HL-60 (cell line): ENCODE data around the gene GOLIM4.

Experiments used
- DNase-seq, 2 experiments: peaks; one replicate each; pipeline ENCODE4 v3.0.0-alpha.2; 2010 to 2020; ENCODE audit warnings: low read depth in 1 of 2, low spot score in 1 of 2
- H3K27ac ChIP-seq: fragments of 250-450 bp; sonication (Bioruptor Pico); replicated peaks from 2 replicates; pipeline ENCODE4 v1.5.1; 2020; ENCODE audit warnings: mild to moderate bottlenecking, moderate library complexity
- H3K27me3 ChIP-seq: fragments of 250-450 bp; sonication (Bioruptor Pico); 2 replicates; pipeline ENCODE4 v1.5.1; 2021; ENCODE audit warnings: mild to moderate bottlenecking, moderate library complexity; ENCODE audit not compliant: insufficient read depth, poor library complexity, severe bottlenecking
- H3K4me3 ChIP-seq: replicated peaks from 2 replicates; pipeline ENCODE4 v1.5.1; 2011; ENCODE audit warnings: mild to moderate bottlenecking, control low read depth, low read length; ENCODE audit not compliant: insufficient read depth
- GABPA ChIP-seq: IDR thresholded peaks from 2 replicates; pipeline ENCODE4 v1.6.1; 2012; ENCODE audit warnings: low read depth
- POLR2AphosphoS5 ChIP-seq: IDR thresholded peaks from 2 replicates; pipeline ENCODE4 v1.6.1; 2012; ENCODE audit warnings: low read depth
- SPI1 ChIP-seq: IDR thresholded peaks from 2 replicates; pipeline ENCODE4 v1.6.1; 2012; ENCODE audit warnings: low read depth, mild to moderate bottlenecking, borderline replicate concordance
- TF ChIP-seq, protein P1 (sequence below): IDR thresholded peaks from 2 replicates; pipeline ENCODE4 v1.6.1; 2012; ENCODE audit warnings: low read depth; ENCODE audit not compliant: insufficient replicate concordance
- TF ChIP-seq, protein P2 (sequence below): IDR thresholded peaks from one replicate; pipeline ENCODE4 v1.5.1; 2011; ENCODE audit warnings: low read length, control low read depth, inconsistent platforms; ENCODE audit not compliant: insufficient read depth

The GOLIM4 gene

DNA sequence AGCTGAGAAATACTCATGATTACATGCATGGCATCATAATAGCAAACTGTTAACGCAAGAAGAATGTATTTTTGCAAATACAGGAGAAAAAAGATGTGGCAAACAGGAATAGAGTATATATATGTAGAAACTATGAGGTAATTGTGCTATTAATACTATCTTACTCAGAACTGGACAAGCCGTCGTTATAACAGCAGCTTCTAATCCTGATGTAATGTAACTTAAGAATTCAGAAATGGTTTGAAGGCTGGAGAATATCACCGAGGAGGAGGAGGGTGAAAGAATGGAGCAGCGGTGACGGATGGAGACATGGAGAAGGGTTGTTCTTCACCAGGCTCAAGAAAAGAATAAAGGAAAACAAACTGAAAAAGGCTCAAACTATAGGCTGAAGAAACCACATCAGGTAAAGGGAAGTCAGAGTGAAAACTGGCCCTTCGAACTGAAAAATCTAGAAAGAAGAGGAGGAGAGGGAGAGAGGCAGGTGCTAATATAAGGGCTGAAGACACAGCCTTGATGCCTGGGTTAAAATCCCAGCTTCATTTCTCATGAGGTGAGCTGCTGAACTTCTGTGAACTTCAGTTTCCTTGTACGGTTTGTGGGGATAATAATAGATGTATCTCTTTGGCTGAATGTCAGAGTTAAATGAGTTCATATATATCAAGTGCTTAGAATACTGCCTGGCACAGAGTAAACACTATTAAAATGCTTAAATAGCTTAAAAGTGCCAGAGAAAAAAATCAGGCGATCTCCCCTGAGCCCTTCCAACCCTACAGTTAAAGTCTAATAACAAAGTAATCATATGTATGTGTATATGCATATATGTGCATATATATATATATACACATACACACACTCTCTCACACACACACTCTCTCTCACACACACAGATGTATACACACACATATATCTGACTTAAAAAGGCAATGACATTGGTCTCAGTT, 43.9 kb downstream of the GOLIM4 start:
- DNase-seq, result no peak
- H3K27me3 ChIP-seq, result no peaks in the 10 kb centered on the region
- no peak overlapping the region for H3K4me3 ChIP-seq
- TF ChIP-seq POLR2AphosphoS5 (no peak), GABPA (no peak), SPI1 (no peak)
- TF ChIP-seq, protein P1, sequence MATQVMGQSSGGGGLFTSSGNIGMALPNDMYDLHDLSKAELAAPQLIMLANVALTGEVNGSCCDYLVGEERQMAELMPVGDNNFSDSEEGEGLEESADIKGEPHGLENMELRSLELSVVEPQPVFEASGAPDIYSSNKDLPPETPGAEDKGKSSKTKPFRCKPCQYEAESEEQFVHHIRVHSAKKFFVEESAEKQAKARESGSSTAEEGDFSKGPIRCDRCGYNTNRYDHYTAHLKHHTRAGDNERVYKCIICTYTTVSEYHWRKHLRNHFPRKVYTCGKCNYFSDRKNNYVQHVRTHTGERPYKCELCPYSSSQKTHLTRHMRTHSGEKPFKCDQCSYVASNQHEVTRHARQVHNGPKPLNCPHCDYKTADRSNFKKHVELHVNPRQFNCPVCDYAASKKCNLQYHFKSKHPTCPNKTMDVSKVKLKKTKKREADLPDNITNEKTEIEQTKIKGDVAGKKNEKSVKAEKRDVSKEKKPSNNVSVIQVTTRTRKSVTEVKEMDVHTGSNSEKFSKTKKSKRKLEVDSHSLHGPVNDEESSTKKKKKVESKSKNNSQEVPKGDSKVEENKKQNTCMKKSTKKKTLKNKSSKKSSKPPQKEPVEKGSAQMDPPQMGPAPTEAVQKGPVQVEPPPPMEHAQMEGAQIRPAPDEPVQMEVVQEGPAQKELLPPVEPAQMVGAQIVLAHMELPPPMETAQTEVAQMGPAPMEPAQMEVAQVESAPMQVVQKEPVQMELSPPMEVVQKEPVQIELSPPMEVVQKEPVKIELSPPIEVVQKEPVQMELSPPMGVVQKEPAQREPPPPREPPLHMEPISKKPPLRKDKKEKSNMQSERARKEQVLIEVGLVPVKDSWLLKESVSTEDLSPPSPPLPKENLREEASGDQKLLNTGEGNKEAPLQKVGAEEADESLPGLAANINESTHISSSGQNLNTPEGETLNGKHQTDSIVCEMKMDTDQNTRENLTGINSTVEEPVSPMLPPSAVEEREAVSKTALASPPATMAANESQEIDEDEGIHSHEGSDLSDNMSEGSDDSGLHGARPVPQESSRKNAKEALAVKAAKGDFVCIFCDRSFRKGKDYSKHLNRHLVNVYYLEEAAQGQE, result no peak
- no peak overlapping the region for H3K27ac ChIP-seq

DNA sequence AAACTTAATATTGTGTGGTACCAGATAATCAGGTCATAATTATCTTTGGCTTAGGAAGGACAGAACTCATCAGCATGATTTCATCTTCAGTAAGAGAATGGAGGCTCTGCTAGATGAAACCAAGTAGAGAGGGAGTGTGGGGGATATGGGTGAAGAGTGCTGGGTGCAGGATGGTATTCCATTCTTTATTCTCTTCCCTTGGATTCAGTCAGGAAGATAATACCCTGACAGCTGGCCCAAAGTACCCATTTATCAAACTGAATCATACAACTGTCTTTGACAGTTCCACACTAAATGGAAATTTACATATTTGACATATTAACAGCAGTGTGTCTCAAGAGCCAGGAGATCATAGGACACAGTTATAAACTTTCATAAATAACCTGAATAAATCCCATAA, 44.7 kb downstream of the GOLIM4 start:
- no peaks in the 10 kb centered on the region for H3K27me3 ChIP-seq
- no peak overlapping the region for H3K27ac ChIP-seq
- DNase-seq, result no peak
- TF ChIP-seq SPI1 (no peak), GABPA (no peak), POLR2AphosphoS5 (no peak)
- TF ChIP-seq, protein P1, result no peak
- TF ChIP-seq, protein P2, sequence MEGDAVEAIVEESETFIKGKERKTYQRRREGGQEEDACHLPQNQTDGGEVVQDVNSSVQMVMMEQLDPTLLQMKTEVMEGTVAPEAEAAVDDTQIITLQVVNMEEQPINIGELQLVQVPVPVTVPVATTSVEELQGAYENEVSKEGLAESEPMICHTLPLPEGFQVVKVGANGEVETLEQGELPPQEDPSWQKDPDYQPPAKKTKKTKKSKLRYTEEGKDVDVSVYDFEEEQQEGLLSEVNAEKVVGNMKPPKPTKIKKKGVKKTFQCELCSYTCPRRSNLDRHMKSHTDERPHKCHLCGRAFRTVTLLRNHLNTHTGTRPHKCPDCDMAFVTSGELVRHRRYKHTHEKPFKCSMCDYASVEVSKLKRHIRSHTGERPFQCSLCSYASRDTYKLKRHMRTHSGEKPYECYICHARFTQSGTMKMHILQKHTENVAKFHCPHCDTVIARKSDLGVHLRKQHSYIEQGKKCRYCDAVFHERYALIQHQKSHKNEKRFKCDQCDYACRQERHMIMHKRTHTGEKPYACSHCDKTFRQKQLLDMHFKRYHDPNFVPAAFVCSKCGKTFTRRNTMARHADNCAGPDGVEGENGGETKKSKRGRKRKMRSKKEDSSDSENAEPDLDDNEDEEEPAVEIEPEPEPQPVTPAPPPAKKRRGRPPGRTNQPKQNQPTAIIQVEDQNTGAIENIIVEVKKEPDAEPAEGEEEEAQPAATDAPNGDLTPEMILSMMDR, result no peak
- H3K4me3 ChIP-seq, result no peak overlapping the region

DNA sequence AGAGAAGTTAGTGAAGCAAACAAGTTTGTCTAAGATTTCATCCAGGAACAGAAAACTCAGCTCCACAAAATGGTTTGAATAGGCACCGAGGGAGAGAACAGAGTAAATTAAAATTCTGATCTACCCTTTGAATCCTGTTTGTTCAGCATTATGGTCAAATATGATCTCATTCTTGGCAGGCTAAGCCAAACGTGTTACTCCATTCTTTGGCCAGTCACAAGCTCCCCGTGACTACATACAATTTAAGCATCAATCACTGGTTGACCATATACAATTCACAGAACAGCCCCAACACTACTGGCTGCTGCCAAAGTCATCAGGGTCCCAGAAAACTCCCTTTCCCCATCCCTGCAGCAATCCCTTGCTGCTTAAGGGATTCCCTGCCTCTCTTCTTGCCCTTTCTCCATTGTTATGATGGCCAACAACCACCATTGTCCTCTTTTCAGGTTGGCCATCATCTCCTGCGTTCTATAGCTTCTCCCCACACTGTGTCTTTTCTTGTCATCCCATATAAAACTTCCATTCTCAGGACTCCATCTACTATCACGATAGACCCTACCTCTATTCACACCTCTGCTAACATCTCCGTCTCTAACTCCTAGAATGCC, 46.3 kb downstream of the GOLIM4 start:
- no peaks in the 10 kb centered on the region for H3K27me3 ChIP-seq
- DNase-seq, result no peak
- TF ChIP-seq GABPA (no peak), SPI1 (no peak), POLR2AphosphoS5 (no peak)
- TF ChIP-seq, protein P1, result no peak
- H3K4me3 ChIP-seq, result no peak overlapping the region
- no peak overlapping the region for H3K27ac ChIP-seq
